Stimulated activated CD8-positive, alpha-beta memory T cell treated with anti-CD3 and anti-CD28 coated beads, Interleukin-15, amount 100 ng/mL, for 48 hours (primary cell): ENCODE measurements around the gene TAX1BP1.

ENCODE experiments used
- DNase-seq, 2 donors: peaks; one replicate each; pipeline ENCODE4 v3.0.0-alpha.2; 2020; ENCODE audit warnings: low read depth in 2 of 2

The TAX1BP1 gene

DNA sequence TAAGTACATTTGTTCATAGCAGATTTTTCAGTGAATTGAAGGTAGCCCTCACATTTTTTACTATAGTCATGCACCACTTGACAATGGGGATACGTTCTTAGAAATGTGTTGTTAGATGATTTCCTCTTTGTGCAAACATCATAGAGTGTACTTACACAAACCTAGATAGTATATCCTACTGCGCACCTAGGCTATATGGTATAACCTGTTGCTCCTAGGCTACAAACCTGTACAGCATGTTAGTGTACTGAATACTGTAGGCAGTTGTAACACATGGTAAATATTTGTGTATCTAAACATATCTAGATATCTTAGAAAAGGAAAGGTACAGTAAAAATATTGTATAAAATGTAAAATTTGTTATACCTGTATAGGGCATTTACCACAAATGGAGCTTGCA lies 41.2 kb downstream of the TAX1BP1 start:
- no peak for DNase-seq

DNA sequence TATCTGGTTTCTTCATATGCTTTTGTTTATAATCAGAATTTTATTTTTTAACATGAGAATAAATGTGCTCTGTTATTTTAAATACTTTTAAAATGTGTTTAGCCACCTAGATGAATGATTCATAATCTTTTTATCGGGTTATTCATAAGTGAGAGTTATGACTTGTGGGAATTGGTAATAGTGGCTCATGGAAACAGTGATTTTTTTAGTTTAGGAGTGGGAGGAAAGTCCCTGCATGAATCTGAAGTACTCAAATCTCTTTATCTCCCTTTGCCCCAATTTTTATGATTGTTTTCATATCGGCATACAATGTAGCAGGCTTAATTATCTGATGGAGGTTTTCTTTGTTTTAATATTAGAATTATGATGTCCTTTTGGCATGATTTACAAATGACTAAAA lies 42.9 kb downstream of the TAX1BP1 start:
- DNase-seq: no peak

DNA sequence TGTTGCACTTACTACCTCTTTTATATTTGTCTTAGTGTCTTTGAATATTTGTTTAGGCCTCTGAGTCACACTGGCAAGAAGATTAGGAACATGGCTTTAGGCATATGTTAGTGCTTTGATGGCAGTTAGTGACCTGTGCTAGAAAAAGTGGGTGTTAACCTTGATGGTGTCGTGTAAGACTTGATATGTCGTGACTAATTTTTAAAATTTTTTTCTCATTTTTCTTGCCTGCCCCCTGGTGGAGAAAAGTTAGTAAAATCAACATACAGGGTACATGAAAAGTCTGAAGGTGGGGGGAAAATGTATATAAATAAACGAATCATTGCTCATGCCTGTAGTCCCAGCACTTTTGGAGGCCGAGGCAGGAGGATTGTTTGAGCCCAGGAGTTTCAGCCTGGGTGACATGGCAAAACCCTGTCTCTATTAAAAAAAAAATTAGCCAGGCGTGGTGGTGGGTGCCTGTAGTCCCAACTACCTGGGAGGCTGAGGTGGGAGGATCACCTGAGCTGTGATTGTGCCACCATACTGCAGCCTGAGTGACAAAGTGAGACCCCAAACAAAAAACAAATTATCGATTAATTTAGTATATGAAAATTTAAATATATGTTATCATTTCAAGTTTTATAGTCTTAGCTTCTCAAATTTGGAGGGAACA lies 44.6 kb downstream of the TAX1BP1 start:
- no peak for DNase-seq

DNA sequence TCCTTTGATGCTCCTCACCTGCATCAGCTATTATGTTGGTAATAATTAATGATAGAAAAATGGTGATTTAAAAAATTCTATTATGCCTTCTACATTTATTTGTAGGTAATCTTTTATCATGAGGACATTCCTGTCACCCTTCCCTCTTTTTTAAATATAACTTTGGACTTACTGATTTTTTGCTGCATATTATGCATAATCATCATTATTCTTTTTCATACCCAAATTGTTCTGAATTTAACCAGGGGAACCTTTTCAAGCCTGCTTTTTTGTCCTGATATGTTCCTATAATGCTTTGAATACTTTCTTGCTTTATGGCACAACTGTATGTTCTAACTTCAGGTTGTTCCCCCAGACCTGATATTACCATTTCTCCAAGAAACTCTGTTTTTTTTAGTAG lies 48.5 kb downstream of the TAX1BP1 start:
- DNase-seq: no peak

DNA sequence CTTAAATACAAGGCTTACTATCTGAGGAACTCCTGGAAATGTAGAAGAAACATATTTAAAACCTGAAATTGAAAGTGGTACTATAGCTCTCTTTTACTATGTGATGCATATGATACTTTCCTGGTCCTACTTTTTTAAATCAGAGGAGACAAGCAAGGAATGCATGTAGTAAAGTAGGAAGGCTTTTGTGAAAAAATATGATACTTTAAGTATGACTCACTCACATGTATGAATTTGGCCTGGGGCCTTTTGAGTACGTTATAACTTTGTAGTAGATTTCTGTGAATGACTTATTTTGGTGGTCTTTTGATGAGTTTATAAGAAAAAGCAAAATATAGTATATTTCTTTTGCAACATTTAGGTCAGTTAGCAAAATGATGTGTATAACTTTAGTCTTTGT lies 53.8 kb downstream of the TAX1BP1 start:
- DNase-seq: no peak

DNA sequence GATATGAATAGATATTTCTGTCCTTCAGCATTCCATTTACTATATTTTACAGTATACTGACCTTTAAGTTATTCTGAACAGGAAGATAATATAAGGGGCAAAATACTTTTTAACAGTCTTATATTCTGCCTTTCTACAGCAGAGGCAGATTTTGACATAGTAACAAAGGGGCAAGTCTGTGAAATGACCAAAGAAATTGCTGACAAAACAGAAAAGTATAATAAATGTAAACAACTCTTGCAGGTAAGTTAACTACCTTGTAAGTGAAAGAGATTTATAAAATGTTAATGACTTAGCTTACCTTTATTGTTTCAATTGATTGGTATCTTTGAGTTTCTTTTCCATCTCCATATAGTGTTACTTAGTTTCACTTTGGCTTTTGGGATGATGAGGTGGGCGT lies 56.0 kb downstream of the TAX1BP1 start:
- DNase-seq: no peak

DNA sequence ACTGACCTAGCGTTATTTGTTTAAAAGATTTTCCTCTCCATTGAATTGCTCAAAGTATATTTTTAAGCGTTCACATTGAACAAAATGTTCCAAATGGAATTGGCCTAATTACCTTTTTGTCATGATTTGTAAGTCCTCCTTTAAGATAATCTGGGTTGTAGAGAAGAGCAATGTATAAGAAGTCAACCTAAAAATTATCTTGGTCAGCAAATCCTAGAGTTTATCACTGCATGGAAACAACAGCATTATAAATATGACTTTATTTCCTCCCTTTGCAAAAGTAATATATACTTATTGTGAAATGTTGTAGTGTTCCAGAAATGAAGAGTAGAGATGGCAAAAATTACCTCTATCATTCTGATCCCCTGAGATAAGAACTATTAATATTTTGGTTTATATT lies 59.2 kb downstream of the TAX1BP1 start:
- DNase-seq: no peak

DNA sequence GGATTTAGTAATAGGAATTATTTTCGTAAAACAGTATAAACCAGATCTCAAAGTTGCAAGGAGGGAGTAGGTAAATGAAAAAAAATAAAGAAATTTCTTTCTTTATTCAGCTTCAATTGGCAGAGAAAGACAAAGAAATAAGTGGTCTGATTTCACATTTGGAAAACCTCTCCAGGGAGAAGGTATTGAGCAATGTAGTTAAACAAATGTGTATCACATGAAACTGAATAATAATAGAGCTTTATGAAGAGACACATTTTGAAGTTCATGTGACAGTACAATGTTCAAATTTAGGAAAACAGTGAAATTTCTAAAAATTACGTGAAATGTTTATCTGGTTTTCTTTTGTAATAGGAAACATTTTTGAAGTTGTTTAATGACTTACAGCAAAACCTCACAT lies 63.0 kb downstream of the TAX1BP1 start:
- no peak for DNase-seq

DNA sequence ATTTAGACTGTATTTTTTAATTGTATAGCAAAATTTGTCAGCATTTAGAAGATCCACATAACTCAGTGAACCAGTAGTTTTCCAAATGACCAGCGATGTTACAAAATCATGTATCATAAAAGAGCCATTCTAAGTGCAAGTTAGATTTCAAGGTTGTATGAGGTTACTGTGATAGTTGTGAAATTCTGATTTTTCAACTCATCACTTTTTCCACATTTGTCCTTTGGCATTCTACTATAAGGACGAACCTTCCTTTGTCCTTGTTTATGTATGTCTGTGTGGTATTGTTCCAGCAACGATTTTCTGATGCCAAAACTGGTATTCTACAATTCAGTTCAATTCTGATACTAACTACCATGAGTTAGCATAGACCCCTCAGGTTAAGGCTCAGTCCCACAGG lies 64.2 kb downstream of the TAX1BP1 start:
- DNase-seq: no peak

DNA sequence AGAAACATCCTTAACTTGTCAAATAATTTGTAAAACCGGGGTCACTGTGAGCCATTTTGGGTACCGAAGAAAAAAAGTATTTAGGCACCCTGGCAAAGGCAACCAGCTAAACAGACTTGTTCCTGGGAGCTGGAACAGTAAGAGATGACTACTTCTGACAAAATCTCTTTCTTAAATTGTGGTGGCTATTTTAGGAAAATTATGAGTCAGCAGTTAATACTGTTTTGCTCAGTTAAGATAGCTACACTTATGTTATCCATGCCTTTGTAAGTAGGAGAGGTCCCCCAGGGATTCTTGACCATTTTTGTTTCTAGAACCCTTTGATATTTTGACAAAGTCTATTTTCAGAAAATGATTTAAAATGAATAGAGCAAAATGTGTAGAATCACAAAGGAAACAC lies 68.7 kb downstream of the TAX1BP1 start:
- no peak for DNase-seq

DNA sequence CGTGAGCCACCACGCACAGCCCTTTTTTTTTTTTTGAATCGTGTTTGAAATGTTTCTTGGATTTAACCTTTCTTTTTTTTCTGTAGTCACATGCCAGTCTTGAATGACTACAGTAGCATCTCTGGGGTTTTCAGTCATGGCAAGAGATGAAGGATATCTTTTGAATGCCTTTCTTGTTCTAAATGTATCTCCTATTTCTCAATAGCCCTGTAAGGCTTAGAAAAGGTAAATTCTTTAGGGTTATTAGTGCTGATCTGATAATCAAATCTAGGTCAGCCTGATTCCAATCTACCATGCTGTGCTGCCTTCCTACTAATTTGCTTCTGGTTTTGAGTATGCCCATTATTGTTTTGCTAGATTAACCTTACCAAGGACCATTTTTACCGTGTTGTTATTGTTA lies 70.2 kb downstream of the TAX1BP1 start:
- no peak for DNase-seq

DNA sequence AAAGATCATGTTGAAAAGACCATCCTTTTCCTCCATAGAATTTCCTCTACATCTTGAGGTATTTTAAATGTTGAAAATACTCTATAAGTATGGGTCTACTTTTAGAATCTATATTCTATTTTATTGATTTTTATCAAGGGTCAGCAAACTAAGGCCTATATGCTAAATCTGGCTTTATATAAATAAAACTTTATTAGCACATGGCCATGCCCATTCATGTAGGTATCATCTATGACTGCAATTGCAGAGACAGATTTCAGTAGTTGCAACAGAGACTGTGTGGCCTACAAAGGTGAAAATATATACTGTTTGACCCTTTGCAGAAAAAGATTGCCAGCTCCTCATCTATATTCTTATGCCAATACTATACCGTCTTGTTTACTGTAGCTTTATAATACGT lies 72.7 kb downstream of the TAX1BP1 start:
- DNase-seq: no peak

DNA sequence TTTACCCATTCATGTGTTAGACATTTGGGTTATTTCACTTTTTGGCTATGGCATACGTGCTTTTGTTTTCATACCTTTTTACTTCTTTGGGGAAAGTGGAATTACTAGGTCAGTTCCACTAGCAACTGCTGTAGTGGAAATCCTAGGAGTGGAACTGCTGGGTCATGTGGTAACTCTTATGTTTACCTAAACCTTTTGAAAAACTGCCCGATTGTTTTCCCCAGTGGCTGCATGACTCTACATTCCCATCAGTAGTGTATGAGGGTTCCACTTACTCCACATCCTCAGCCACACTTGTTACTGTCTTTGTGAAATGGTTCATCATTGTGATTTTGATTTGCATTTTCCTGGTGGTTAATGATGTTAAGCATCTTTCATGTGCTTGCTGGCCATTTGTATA lies 82.3 kb downstream of the TAX1BP1 start:
- no peak for DNase-seq

DNA sequence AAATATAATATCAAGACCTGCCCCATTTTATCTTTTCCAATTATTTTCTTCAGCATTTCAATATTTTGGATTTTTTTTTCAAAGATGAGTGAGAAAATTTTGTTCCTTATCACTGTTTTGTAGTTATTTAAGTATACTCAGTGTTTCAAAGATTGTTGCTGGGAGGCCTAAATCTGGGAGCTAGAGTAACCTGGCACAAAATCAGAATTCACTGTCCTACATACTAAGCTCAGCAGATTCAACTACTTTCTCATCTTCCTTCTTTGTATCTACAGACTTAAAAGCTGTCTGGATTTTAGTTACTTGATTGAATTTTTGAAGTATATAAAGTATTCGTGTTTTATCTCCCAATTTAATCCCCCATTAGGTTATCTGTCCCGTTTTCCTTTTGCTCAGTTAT lies 85.9 kb downstream of the TAX1BP1 start:
- no peak for DNase-seq

DNA sequence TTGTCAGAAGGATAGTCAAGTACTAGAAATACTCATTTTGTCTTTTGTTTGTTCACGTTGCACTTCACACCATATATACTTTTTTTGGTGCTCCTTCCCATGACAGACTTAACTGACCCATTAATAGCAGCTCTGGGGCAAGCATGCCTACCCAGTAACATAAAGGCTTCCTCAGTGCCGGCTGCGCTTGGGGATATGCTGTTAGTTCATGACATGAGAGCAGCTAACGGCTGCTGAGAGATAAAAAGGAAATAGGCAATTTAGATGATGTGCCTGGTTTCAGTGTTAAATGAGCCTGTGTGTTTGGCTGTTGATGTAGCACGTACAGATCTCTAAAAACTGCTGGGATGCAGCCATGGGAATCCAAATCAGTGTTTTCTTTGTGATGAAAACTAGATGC lies 86.4 kb downstream of the TAX1BP1 start:
- DNase-seq: no peak

DNA sequence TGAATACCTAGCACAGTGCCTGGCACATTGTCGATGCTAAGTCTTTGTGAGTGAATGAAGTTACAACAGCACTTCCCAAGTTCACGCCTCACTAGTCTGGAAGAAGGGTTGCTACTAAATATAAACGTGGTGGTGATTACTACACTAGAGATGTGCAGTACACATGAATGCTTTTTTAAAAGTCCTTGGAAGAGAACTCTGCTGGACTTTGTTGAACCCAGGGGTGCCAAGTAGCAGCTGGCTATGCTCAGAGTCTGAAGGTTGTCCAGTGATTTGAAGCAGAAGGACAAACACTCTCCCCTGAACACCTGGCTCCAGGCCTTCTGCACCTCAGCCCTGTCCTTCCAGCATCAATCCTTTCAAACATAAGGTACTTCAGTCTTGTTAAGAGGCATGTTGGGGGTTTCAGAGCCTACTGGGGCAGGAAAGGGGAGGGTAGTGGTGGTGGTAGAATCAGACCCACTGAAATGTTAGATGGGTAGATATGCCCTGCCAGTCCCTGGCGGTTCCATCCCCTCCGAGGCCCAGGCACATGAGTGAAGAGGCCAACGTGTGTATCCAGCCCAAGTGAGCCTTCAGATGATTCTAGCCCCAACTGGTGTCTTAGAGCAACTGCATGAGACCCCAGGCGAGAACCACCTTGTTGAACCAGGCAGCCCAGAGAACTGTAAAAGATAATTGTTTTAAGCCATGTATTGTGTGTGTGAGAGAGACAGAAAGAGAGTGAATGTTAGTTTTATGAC lies 94.4 kb downstream of the TAX1BP1 start:
- no peak for DNase-seq

DNA sequence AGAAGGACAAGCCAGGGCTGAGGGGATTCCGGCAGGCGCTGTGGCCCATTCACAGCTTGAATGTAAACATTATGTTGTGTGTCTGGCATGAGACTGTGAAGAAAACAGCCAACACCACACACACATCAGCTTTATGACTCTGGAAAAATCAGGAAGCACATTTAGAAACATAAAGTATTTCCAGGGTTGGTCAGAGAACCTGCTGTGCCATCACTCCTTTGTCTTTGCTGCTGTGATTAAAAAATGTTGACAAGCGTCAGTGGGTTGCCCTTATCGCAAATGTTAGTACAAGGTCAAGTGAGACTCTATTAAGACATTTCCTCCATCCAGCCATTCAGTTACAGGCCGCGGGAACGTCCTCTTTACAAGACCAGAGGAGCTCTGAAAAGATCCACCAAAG lies 95.4 kb downstream of the TAX1BP1 start:
- DNase-seq: no peak

DNA sequence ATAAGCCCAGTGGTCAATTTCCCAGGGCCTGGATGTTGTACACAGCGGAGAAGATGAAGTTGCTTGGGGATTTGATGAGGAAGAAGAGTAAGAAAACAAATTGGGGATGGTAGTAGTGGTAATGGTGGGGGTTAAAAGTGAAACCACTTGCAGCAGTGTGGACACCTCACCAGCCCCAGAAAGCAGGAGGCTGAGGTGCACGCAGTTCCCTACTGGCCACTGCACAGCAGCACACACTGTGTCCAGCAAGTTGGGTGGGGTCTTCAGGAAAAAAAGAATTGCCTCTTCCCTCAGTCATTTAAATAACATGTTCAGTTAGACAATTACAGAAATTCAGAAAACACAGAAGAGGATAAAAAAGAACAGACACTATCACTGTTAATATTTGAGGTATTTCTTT lies 96.6 kb downstream of the TAX1BP1 start:
- DNase-seq: no peak

DNA sequence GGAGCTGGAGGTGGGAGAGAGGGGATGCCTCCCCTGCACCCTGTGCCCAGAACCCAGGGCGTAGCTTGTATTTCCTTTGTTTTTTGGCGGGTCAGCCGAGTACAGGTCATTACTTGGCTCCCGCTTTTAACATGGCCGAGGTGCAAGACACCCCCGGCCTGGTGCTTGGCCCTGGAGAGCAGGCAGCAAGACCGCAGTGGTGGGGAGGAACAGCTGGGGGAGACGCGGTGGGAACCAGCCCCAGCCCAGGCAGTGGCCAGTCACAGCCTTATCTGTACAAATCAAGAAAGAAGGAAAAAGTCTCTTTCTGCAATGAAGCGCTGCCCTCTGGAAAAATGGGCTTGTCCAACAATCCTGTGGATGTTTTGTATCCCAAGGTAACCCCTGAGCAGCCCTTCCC lies 99.1 kb downstream of the TAX1BP1 start:
- DNase-seq: no peak

DNA sequence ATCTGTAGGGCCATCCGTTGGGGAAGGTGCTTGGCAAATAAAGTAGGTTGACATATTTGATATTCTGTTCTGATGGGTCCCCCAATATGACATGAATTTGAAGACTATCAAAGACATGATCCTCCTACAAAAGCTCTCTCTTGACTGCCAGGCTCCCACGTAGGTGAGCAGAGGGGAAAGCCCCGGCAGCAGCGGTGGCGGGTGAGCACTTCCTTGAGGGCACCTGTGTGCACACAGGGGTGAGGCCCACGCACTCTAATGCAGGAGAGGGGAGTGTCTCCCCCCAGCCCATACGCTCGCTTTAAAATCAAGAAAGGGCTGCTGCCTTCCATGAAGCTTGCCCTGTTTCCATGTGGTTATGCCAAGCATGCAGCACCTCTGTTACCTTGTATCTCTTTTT lies 100.4 kb downstream of the TAX1BP1 start:
- DNase-seq: no peak

DNA sequence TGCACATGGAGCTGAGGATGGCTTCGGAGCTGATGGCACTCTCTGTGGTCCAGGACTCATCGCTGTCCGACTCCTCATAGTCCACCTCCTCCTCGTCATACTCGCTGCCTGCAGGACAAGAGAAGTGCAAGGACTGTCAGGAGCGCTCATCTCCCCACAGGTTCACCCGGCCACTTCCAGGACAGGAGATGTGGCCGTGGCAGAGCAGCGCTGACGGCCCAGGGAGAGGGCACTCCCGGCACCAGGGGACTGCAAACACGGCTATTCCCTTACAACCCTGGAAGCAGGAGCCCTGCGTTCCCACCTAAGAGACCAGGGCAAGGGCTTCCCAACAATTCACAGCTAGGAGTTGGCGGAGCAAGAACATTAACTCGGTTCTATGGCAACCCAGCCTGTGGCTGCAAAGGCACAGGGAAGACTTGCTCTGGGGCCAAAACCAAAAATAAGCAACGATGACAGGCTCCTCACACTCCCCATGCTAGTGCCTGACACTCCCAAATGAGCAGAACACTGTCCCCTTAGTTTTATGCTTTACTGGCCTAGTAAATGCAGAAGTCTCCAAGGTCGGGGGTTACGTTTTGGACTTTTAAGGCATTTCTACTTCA lies 100.9 kb downstream of the TAX1BP1 start:
- no peak for DNase-seq

DNA sequence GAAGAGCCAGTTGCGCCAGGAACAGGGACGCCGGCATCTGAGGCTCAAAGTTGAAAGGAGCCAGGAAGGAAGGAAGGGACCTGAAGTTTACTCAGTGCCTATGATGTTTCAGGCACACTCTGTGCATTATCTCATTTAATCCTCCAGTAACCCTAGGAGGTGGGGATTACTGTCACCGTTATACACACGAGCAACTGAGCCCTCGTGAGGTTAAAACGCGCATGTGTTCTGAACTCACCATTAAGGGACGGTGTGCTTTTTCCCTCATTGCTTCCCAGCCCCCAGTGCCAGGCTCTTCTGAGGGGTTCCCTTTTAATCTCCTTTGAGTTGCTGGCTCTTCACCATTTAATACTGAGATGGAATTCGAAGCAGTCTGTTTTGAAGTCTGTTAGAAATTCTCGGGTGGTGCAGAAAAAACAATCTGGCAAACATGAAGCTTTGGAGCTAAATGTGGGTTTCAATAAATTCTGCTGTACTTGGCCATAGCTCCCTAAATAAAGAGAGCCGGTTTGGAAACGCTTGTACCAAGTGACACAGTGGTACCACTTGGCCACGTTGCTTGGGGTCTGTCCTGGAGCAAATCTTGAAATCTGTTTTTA lies 102.2 kb downstream of the TAX1BP1 start:
- DNase-seq: no peak

DNA sequence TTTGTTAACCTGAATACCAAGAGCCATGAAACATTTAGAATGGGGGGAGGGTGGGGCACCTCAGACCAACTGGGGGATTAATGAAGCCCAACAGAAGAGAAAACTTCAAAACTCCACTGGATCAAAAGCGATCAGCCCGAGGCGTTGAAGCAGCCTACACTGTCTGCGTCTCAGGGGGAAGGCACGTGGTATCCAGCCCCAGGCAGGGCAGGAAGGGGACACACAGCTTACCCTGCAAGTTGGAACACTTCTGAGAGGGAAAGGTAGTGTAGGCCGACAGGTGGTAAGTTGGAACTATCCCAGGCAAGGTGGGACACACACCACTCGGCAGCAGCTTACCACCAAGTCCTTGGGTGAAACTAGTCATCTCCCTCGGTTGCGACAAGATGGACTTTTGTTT lies 102.9 kb downstream of the TAX1BP1 start:
- DNase-seq: no peak
